Upper lobe of right lung (tissue), 1 donor: Measurements from ENCODE around the gene MTG2. TPM values are rescaled to one million over a fixed set of nuclear protein-coding genes. Genes with fewer than 3 reads are reported as not detected.

Experiments
- ATAC-seq: fragments of 200-7000 bp; cut with Tn5 transposase; one replicate; pipeline ENCODE4 v1.9.1; 2020; ENCODE audit warnings: mild to moderate bottlenecking, moderate library complexity
- DNase-seq: peaks from one replicate; pipeline ENCODE4 v3.0.0-alpha.2; 2020
- H3K27ac ChIP-seq: fragments of 200-600 bp; one replicate; pipeline ENCODE4 v1.8.0; 2022
- H3K27me3 ChIP-seq: fragments of 200-600 bp; one replicate; pipeline ENCODE4 v1.8.0; 2022; ENCODE audit warnings: mild to moderate bottlenecking
- H3K36me3 ChIP-seq: fragments of 200-600 bp; one replicate; pipeline ENCODE4 v1.8.0; 2022
- H3K4me1 ChIP-seq: fragments of 200-600 bp; one replicate; pipeline ENCODE4 v1.8.0; 2022
- H3K4me3 ChIP-seq: fragments of 200-600 bp; one replicate; pipeline ENCODE4 v1.8.0; 2022; ENCODE audit warnings: mild to moderate bottlenecking
- H3K9me3 ChIP-seq: fragments of 200-600 bp; one replicate; pipeline ENCODE4 v1.8.0; 2022
- intact Hi-C: fragments of 100-400 bp; cut with DNase I; formaldehyde crosslinking; loops from one replicate; pipeline ENCODE4 v1.11.0; 2022
- total RNA-seq: library from RNA; stranded (reverse); fragmentation: NEBNext Ultra II Directional; extraction: Animal tissue kit (Norgen Biotek cat#: 25700); gene quantifications from one replicate; pipeline ENCODE4 v1.2.1, GENCODE V29; 2021
- TF ChIP-seq, protein P1 (sequence below): fragments of 200-600 bp; IDR thresholded peaks from one replicate; pipeline ENCODE4 v1.8.0; 2022; ENCODE audit warnings: antibody characterized with exemption
- donor health status: DM: no; HTN: yes; CAD: no; lungs with severe emphysema.

Gene MTG2
- total RNA-seq, 1 donor from 2014 or later = 26.5 TPM

DNA sequence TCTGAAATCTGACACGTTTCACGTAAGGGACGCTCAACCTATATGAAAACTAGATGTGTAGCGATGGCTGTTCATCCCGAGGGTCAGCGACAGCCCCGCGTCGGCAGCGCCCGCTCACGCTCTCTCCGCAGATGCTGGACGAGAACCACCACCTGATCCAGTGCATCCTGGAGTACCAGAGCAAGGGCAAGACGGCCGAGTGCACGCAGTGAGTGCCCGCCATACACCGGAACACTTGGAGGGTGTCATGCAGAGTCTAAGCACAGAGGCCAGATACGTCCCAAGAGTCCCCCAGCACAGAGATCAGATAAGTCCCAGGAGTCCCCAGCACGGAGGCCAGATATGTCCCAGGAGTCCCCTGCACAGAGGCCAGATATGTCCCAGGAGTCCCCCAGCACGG is 24.3 kb upstream of the MTG2 start:
- no peaks in the 10 kb centered on the region for H3K9me3 ChIP-seq
- H3K27me3 ChIP-seq = no peaks in the 10 kb centered on the region
- H3K36me3 ChIP-seq = peaks cover 30% of the 10 kb centered on the region
- intact Hi-C loops = no loop called here
- H3K27ac ChIP-seq = no peak overlapping the region
- H3K4me1 ChIP-seq = peaks cover 9% of the 10 kb centered on the region
- TF ChIP-seq, protein P1, sequence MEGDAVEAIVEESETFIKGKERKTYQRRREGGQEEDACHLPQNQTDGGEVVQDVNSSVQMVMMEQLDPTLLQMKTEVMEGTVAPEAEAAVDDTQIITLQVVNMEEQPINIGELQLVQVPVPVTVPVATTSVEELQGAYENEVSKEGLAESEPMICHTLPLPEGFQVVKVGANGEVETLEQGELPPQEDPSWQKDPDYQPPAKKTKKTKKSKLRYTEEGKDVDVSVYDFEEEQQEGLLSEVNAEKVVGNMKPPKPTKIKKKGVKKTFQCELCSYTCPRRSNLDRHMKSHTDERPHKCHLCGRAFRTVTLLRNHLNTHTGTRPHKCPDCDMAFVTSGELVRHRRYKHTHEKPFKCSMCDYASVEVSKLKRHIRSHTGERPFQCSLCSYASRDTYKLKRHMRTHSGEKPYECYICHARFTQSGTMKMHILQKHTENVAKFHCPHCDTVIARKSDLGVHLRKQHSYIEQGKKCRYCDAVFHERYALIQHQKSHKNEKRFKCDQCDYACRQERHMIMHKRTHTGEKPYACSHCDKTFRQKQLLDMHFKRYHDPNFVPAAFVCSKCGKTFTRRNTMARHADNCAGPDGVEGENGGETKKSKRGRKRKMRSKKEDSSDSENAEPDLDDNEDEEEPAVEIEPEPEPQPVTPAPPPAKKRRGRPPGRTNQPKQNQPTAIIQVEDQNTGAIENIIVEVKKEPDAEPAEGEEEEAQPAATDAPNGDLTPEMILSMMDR = no peak
- ATAC-seq (no peak), DNase-seq (no peak)
- no peak overlapping the region for H3K4me3 ChIP-seq

DNA sequence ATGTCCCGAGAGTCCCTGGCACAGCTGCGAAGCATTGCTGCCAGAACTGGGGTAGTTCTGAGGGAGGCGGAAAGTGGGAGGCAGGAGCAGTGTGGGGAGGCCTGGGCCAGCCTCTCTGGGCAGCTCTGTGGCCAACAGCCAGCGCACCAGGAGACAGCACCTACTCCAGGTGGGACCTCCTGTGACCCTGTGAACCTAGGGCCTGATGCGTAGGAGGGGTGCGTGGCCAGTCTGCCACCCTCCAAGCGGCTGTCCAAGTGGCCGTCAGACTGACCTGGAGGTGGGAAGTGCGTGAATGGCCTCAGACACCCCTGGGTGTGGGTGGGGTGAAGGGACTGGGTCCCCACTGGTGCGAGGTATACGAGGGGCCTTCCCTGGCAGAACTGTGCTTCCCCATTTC is 23.8 kb upstream of the MTG2 start:
- no peak overlapping the region for H3K4me3 ChIP-seq
- H3K27ac ChIP-seq = no peak overlapping the region
- H3K4me1 ChIP-seq = peaks cover 9% of the 10 kb centered on the region
- H3K27me3 ChIP-seq = no peaks in the 10 kb centered on the region
- ATAC-seq = no peak
- no peak for DNase-seq
- intact Hi-C loops = no loop called here
- H3K36me3 ChIP-seq = peaks cover 35% of the 10 kb centered on the region
- TF ChIP-seq, protein P1 = no peak
- no peaks in the 10 kb centered on the region for H3K9me3 ChIP-seq

DNA sequence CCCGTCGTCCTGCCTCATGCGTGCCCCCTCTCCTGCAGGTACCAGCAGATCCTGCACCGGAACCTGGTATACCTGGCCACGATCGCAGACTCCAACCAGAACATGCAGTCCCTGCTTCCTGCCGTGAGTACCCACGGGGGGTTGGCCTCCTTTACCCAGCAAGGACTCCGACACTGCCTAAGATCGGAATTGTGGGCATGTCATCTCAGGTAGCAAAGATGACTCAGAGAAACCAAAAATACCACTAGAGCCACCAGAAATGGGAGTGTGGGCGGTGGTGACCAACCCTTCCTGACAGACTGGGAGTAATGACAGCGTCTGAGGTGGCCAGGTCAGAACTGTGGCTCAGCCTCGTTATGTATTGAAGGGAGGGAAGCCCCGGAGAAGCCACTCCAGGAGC is 23.0 kb upstream of the MTG2 start:
- Histone ChIP-seq H3K36me3 (peaks cover 43% of the 10 kb centered on the region), H3K9me3 (no peaks in the 10 kb centered on the region), H3K4me3 (no peak overlapping the region), H3K4me1 (peaks cover 9% of the 10 kb centered on the region), H3K27ac (no peak overlapping the region), H3K27me3 (no peaks in the 10 kb centered on the region)
- TF ChIP-seq, protein P1 = no peak
- intact Hi-C loops = no loop called here
- ATAC-seq (no peak), DNase-seq (no peak)

DNA sequence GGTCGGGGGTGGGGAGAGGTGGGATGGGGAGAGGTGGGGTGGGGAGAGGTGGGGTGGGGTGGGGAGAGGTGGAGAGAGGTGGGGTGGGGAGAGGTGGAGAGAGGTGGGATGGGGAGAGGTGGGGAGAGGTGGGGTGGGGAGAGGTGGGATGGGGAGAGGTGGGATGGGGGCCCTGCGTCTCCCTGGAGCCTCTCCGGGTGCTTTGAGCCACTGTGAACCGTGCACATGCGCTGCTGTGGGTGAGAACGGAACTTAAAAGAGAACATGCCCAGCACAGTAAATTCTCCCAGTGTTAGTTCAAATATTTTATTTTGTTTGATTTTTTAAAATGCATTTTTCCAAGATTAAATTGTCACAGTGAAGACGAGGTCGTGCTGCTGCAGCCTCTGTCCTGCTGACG is 22.6 kb upstream of the MTG2 start:
- no peak overlapping the region for H3K27ac ChIP-seq
- H3K4me1 ChIP-seq = peaks cover 9% of the 10 kb centered on the region
- TF ChIP-seq, protein P1 = no peak
- intact Hi-C loops = no loop called here
- H3K9me3 ChIP-seq = no peaks in the 10 kb centered on the region
- no peak overlapping the region for H3K4me3 ChIP-seq
- no peaks in the 10 kb centered on the region for H3K27me3 ChIP-seq
- H3K36me3 ChIP-seq = peaks cover 47% of the 10 kb centered on the region
- DNase-seq (no peak), ATAC-seq (no peak)

DNA sequence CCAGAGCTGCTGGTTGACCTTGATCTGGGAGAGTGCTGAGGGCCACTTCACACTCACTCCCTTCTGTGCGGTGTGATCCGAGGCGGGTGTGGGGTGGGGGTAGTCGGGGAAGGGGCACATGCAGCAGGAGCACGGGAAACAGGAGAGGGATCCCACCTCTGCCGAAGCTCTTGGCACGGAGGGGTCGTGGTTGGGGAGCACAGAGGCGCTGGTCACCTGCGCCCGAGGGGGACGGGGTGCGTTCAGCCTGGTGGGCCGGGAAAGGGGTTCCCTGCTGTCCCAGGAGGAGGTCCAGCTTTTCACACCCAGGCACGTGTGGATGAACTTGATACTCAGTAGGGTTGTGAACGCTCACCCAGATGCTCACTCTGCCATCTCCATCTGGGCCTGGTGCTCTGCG is 22.0 kb upstream of the MTG2 start:
- ATAC-seq = no peak
- Histone ChIP-seq H3K27me3 (no peaks in the 10 kb centered on the region), H3K27ac (no peak overlapping the region), H3K9me3 (no peaks in the 10 kb centered on the region), H3K36me3 (peaks cover 54% of the 10 kb centered on the region), H3K4me3 (no peak overlapping the region), H3K4me1 (peaks cover 9% of the 10 kb centered on the region)
- TF ChIP-seq, protein P1 = no peak
- intact Hi-C loops = no loop called here
- DNase-seq = no peak

DNA sequence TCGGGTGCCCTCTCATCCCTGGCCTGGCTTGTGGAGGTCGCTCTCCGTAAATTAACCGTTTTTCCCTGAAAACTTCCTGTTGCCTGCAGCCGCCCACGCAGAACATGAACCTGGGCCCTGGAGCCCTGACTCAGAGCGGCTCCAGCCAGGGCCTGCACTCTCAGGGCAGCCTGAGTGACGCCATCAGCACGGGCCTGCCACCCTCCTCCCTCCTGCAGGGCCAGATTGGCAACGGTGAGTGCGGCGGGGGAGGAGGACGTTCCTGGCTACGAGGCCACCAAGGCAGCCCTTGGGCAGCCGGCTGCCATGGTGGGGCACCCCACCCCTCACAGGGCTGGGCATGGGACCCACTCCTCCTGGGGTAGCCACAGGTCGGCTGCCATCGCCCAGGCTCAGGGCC is 21.5 kb upstream of the MTG2 start:
- no peak overlapping the region for H3K4me3 ChIP-seq
- no peaks in the 10 kb centered on the region for H3K9me3 ChIP-seq
- intact Hi-C loops = no loop called here
- H3K27ac ChIP-seq = no peak overlapping the region
- TF ChIP-seq, protein P1 = no peak
- H3K27me3 ChIP-seq = no peaks in the 10 kb centered on the region
- DNase-seq (no peak), ATAC-seq (no peak)
- H3K4me1 ChIP-seq = peaks cover 9% of the 10 kb centered on the region
- peaks cover 58% of the 10 kb centered on the region for H3K36me3 ChIP-seq
